Measurements from ENCODE around the gene PLEKHG7. TPM values are rescaled to one million over a fixed set of nuclear protein-coding genes. Genes with fewer than 3 reads are reported as not detected.
A peak's percentile ranks its signal among the peaks of the same experiment; 100 is the strongest.

PLEKHG7 gene
- total and polyA plus RNA-seq, 2 donors (not counting 1 experiment from before 2014, with no cell fraction given), result 7.5 to 23.2 TPM

- Mint-ChIP-seq H3K4me1 (peaks cover 23% of the 10 kb centered on the region), H3K9me3 (ENCODE audit: insufficient read depth) (peaks cover 4% of the 10 kb centered on the region)
- POLR2A ChIA-PET, result no interaction called here
Measured at GRCh38 chr12:92698474-92698873, 4.3 kb upstream of the PLEKHG7 start.

GRCh38 chr12:92701441-92701840 lies 1.3 kb upstream of the PLEKHG7 start:
- DNase-seq, result no peak
- Mint-ChIP-seq H3K9me3 (ENCODE audit: insufficient read depth) (peaks cover 4% of the 10 kb centered on the region), H3K27ac (peak overlapping the region; percentile 79), H3K27me3 (no peaks in the 10 kb centered on the region), H3K4me3 (no peak overlapping the region), H3K4me1 (peaks cover 35% of the 10 kb centered on the region)
- WGBS (ENCODE audit: insufficient coverage), result no CpG with 5 or more reads among the region's 1 CpG
- TF ChIP-seq EZH2 (IDR thresholded peaks at IDR 0.05; ENCODE audit: borderline replicate concordance, insufficient read depth, low read depth, low read length, poor library complexity, severe bottlenecking) (no peak), CTCF (IDR thresholded peaks at IDR 0.05) (no peak)
- H3K9me3 ChIP-seq (ENCODE audit: control extremely low read depth in 1 of 3, control insufficient read depth in 2 of 3, insufficient read depth in 1 of 3, low read length in 2 of 3), result peaks cover 0 to 6% (median 1%) of the 10 kb centered on the region in 3 donors
- intact Hi-C loops (cut with micrococcal nuclease), result no loop called here
- no peak overlapping the region for H3K4me3 ChIP-seq (ENCODE audit: control extremely low read depth in 1 of 5, extremely low read depth in 1 of 5, insufficient read depth in 1 of 5, low read depth in 2 of 5, low read length in 4 of 5)
- no peak overlapping the region for H3K9ac ChIP-seq (ENCODE audit: low read length)
- no peaks in the 10 kb centered on the region for H4K20me1 ChIP-seq (ENCODE audit: control insufficient read depth, insufficient read depth, low read length, poor library complexity, severe bottlenecking)
- H3K27ac ChIP-seq (ENCODE audit: low read length in 2 of 2), result no peak overlapping the region
- ChIA-PET CTCF (no interaction called here), POLR2A (no interaction called here)
- no peaks in the 10 kb centered on the region for H3K27me3 ChIP-seq (replicated peaks in 1 of 4; ENCODE audit: control extremely low read depth in 1 of 4, control insufficient read depth in 3 of 4, insufficient read depth in 4 of 4, low read length in 3 of 4)
- H3K36me3 ChIP-seq (replicated peaks in 1 of 2; ENCODE audit: control extremely low read depth in 1 of 2, control insufficient read depth in 1 of 2, extremely low read depth in 1 of 2, insufficient read depth in 2 of 2, low read length in 1 of 2), result no peaks in the 10 kb centered on the region
- peaks cover 16 to 23% of the 10 kb centered on the region in 2 donors for H3K4me1 ChIP-seq (ENCODE audit: control insufficient read depth in 2 of 2, insufficient read depth in 2 of 2, low read length in 2 of 2)
- H2AFZ ChIP-seq (ENCODE audit: insufficient read depth, low read depth, low read length, poor library complexity, severe bottlenecking), result peak overlapping the region; percentile 25
- no peaks in the 10 kb centered on the region for H3K79me2 ChIP-seq (ENCODE audit: control insufficient read depth, insufficient read depth, low read length)
- no peak overlapping the region for H3K4me2 ChIP-seq (replicated peaks; ENCODE audit: low read depth, low read length, poor library complexity, severe bottlenecking)
- ATAC-seq (ENCODE audit: low read depth), result no peak

More at GRCh38 chr12:92698474-92698873, 4.3 kb upstream of the PLEKHG7 start:
- CTCF ChIA-PET, result interaction anchor here (0.5 kb wide), 1 partner anchor 69 kb away, joined by 6 read pairs; no protein-coding TSS in a partner anchor
- H2AFZ ChIP-seq (ENCODE audit: insufficient read depth, low read depth, low read length, poor library complexity, severe bottlenecking), result no peak overlapping the region
- no peak overlapping the region for H3K4me2 ChIP-seq (replicated peaks; ENCODE audit: low read depth, low read length, poor library complexity, severe bottlenecking)
- H3K79me2 ChIP-seq (ENCODE audit: control insufficient read depth, insufficient read depth, low read length), result no peaks in the 10 kb centered on the region
- no peak for DNase-seq
- no peak overlapping the region for H3K27ac Mint-ChIP-seq
- no peak for ATAC-seq (ENCODE audit: low read depth)
- H3K4me3 ChIP-seq (ENCODE audit: control extremely low read depth in 1 of 5, extremely low read depth in 1 of 5, insufficient read depth in 1 of 5, low read depth in 2 of 5, low read length in 4 of 5), result no peak overlapping the region
- H3K9ac ChIP-seq (ENCODE audit: low read length), result no peak overlapping the region
- no peaks in the 10 kb centered on the region for H4K20me1 ChIP-seq (ENCODE audit: control insufficient read depth, insufficient read depth, low read length, poor library complexity, severe bottlenecking)
- no peaks in the 10 kb centered on the region for H3K27me3 ChIP-seq (replicated peaks in 1 of 4; ENCODE audit: control extremely low read depth in 1 of 4, control insufficient read depth in 3 of 4, insufficient read depth in 4 of 4, low read length in 3 of 4)
- intact Hi-C loops (cut with micrococcal nuclease), result no loop called here
- H3K27me3 Mint-ChIP-seq, result no peaks in the 10 kb centered on the region
- H3K4me3 Mint-ChIP-seq, result no peak overlapping the region
- H3K27ac ChIP-seq (ENCODE audit: low read length in 2 of 2), result no peak overlapping the region
- TF ChIP-seq CTCF (IDR thresholded peaks at IDR 0.05), result no peak
- no peak for TF ChIP-seq EZH2 (IDR thresholded peaks at IDR 0.05; ENCODE audit: borderline replicate concordance, insufficient read depth, low read depth, low read length, poor library complexity, severe bottlenecking)
- no peaks in the 10 kb centered on the region for H3K36me3 ChIP-seq (replicated peaks in 1 of 2; ENCODE audit: control extremely low read depth in 1 of 2, control insufficient read depth in 1 of 2, extremely low read depth in 1 of 2, insufficient read depth in 2 of 2, low read length in 1 of 2)
- peaks cover 0 to 6% (median 1%) of the 10 kb centered on the region in 3 donors for H3K9me3 ChIP-seq (ENCODE audit: control extremely low read depth in 1 of 3, control insufficient read depth in 2 of 3, insufficient read depth in 1 of 3, low read length in 2 of 3)
- H3K4me1 ChIP-seq (ENCODE audit: control insufficient read depth in 2 of 2, insufficient read depth in 2 of 2, low read length in 2 of 2), result peaks cover 14 to 15% of the 10 kb centered on the region in 2 donors

All from B cell (primary cell).